ENCODE measurements around the gene PCCA. TPM values are rescaled to one million over a fixed set of nuclear protein-coding genes. Genes with fewer than 3 reads are reported as not detected.

The PCCA gene
- polyA plus RNA-seq, 2 donors: 11.1 to 15.2 TPM

GRCh38 chr13:100442095-100442832 lies 353.4 kb downstream of the PCCA start:
- no peak overlapping the region for H3K27ac ChIP-seq (ENCODE audit: low read depth in 2 of 2, low read length in 1 of 2)
- no peaks in the 10 kb centered on the region for H3K4me1 ChIP-seq (ENCODE audit: control insufficient read depth in 2 of 2, insufficient read depth in 2 of 2, low read length in 1 of 2)
- H3K36me3 ChIP-seq (ENCODE audit: control insufficient read depth in 2 of 2, insufficient read depth in 2 of 2, low read length in 1 of 2): no peaks in the 10 kb centered on the region
- H3K9me3 ChIP-seq (ENCODE audit: control insufficient read depth in 2 of 2, insufficient read depth in 1 of 2, low read depth in 1 of 2, low read length in 1 of 2): no peaks in the 10 kb centered on the region
- 96 to 97% methylated on average over 9 of the region's 9 CpGs for WGBS, 2 donors
- no peaks in the 10 kb centered on the region for H3K27me3 ChIP-seq (ENCODE audit: control insufficient read depth in 1 of 2, insufficient read depth in 2 of 2, low read length in 2 of 2)
- H3K4me3 ChIP-seq (ENCODE audit: low read depth in 1 of 2, low read length in 2 of 2): no peak overlapping the region

GRCh38 chr13:100443278-100443997 lies 354.5 kb downstream of the PCCA start:
- no peaks in the 10 kb centered on the region for H3K27me3 ChIP-seq (ENCODE audit: control insufficient read depth in 1 of 2, insufficient read depth in 2 of 2, low read length in 2 of 2)
- H3K4me3 ChIP-seq (ENCODE audit: low read depth in 1 of 2, low read length in 2 of 2): no peak overlapping the region
- H3K4me1 ChIP-seq (ENCODE audit: control insufficient read depth in 2 of 2, insufficient read depth in 2 of 2, low read length in 1 of 2): no peaks in the 10 kb centered on the region
- WGBS, 2 donors: 90 to 94% methylated on average over 7 of the region's 7 CpGs
- H3K36me3 ChIP-seq (ENCODE audit: control insufficient read depth in 2 of 2, insufficient read depth in 2 of 2, low read length in 1 of 2): no peaks in the 10 kb centered on the region
- no peaks in the 10 kb centered on the region for H3K9me3 ChIP-seq (ENCODE audit: control insufficient read depth in 2 of 2, insufficient read depth in 1 of 2, low read depth in 1 of 2, low read length in 1 of 2)
- H3K27ac ChIP-seq (ENCODE audit: low read depth in 2 of 2, low read length in 1 of 2): no peak overlapping the region

- no peak overlapping the region for H3K27ac ChIP-seq (ENCODE audit: low read depth in 2 of 2, low read length in 1 of 2)
- H3K27me3 ChIP-seq (ENCODE audit: control insufficient read depth in 1 of 2, insufficient read depth in 2 of 2, low read length in 2 of 2): no peaks in the 10 kb centered on the region
- H3K36me3 ChIP-seq (ENCODE audit: control insufficient read depth in 2 of 2, insufficient read depth in 2 of 2, low read length in 1 of 2): no peaks in the 10 kb centered on the region
- no peak overlapping the region for H3K4me3 ChIP-seq (ENCODE audit: low read depth in 1 of 2, low read length in 2 of 2)
- H3K9me3 ChIP-seq (ENCODE audit: control insufficient read depth in 2 of 2, insufficient read depth in 1 of 2, low read depth in 1 of 2, low read length in 1 of 2): no peaks in the 10 kb centered on the region
- WGBS, 2 donors: 94% methylated on average over 4 of the region's 4 CpGs
- no peaks in the 10 kb centered on the region for H3K4me1 ChIP-seq (ENCODE audit: control insufficient read depth in 2 of 2, insufficient read depth in 2 of 2, low read length in 1 of 2)
Measured at GRCh38 chr13:100443998-100444328, 355.1 kb downstream of the PCCA start.

GRCh38 chr13:100447831-100448230 lies 358.9 kb downstream of the PCCA start:
- H3K9me3 ChIP-seq (ENCODE audit: control insufficient read depth in 2 of 2, insufficient read depth in 1 of 2, low read depth in 1 of 2, low read length in 1 of 2): no peaks in the 10 kb centered on the region
- no peak overlapping the region for H3K27ac ChIP-seq (ENCODE audit: low read depth in 2 of 2, low read length in 1 of 2)
- H3K4me3 ChIP-seq (ENCODE audit: low read depth in 1 of 2, low read length in 2 of 2): no peak overlapping the region
- no peaks in the 10 kb centered on the region for H3K36me3 ChIP-seq (ENCODE audit: control insufficient read depth in 2 of 2, insufficient read depth in 2 of 2, low read length in 1 of 2)
- H3K4me1 ChIP-seq (ENCODE audit: control insufficient read depth in 2 of 2, insufficient read depth in 2 of 2, low read length in 1 of 2): no peaks in the 10 kb centered on the region
- H3K27me3 ChIP-seq (ENCODE audit: control insufficient read depth in 1 of 2, insufficient read depth in 2 of 2, low read length in 2 of 2): no peaks in the 10 kb centered on the region
- 89 to 94% methylated on average over 5 of the region's 5 CpGs for WGBS, 2 donors

- Histone ChIP-seq H3K27ac (ENCODE audit: low read depth in 2 of 2, low read length in 1 of 2) (no peak overlapping the region), H3K36me3 (ENCODE audit: control insufficient read depth in 2 of 2, insufficient read depth in 2 of 2, low read length in 1 of 2) (no peaks in the 10 kb centered on the region), H3K27me3 (ENCODE audit: control insufficient read depth in 1 of 2, insufficient read depth in 2 of 2, low read length in 2 of 2) (no peaks in the 10 kb centered on the region), H3K9me3 (ENCODE audit: control insufficient read depth in 2 of 2, insufficient read depth in 1 of 2, low read depth in 1 of 2, low read length in 1 of 2) (no peaks in the 10 kb centered on the region), H3K4me3 (ENCODE audit: low read depth in 1 of 2, low read length in 2 of 2) (no peak overlapping the region), H3K4me1 (ENCODE audit: control insufficient read depth in 2 of 2, insufficient read depth in 2 of 2, low read length in 1 of 2) (no peaks in the 10 kb centered on the region)
- 93 to 100% methylated on average over 2 of the region's 2 CpGs for WGBS, 2 donors
Measured at GRCh38 chr13:100451923-100452322, 363.0 kb downstream of the PCCA start.

- Histone ChIP-seq H3K4me1 (ENCODE audit: control insufficient read depth in 2 of 2, insufficient read depth in 2 of 2, low read length in 1 of 2) (no peaks in the 10 kb centered on the region), H3K9me3 (ENCODE audit: control insufficient read depth in 2 of 2, insufficient read depth in 1 of 2, low read depth in 1 of 2, low read length in 1 of 2) (peaks cover 0 to 2% of the 10 kb centered on the region in 2 donors), H3K27me3 (ENCODE audit: control insufficient read depth in 1 of 2, insufficient read depth in 2 of 2, low read length in 2 of 2) (no peaks in the 10 kb centered on the region), H3K27ac (ENCODE audit: low read depth in 2 of 2, low read length in 1 of 2) (no peak overlapping the region), H3K4me3 (ENCODE audit: low read depth in 1 of 2, low read length in 2 of 2) (no peak overlapping the region), H3K36me3 (ENCODE audit: control insufficient read depth in 2 of 2, insufficient read depth in 2 of 2, low read length in 1 of 2) (no peaks in the 10 kb centered on the region)
- WGBS, 2 donors: 92 to 95% methylated on average over 1 of the region's 1 CpG
Measured at GRCh38 chr13:100454876-100455275, 366.0 kb downstream of the PCCA start.

GRCh38 chr13:100458673-100459072 lies 369.8 kb downstream of the PCCA start:
- WGBS, 2 donors: 81 to 89% methylated on average over 4 of the region's 4 CpGs
- Histone ChIP-seq H3K36me3 (ENCODE audit: control insufficient read depth in 2 of 2, insufficient read depth in 2 of 2, low read length in 1 of 2) (no peaks in the 10 kb centered on the region), H3K4me1 (ENCODE audit: control insufficient read depth in 2 of 2, insufficient read depth in 2 of 2, low read length in 1 of 2) (no peaks in the 10 kb centered on the region), H3K9me3 (ENCODE audit: control insufficient read depth in 2 of 2, insufficient read depth in 1 of 2, low read depth in 1 of 2, low read length in 1 of 2) (peaks cover 0 to 2% of the 10 kb centered on the region in 2 donors), H3K4me3 (ENCODE audit: low read depth in 1 of 2, low read length in 2 of 2) (no peak overlapping the region), H3K27ac (ENCODE audit: low read depth in 2 of 2, low read length in 1 of 2) (no peak overlapping the region), H3K27me3 (ENCODE audit: control insufficient read depth in 1 of 2, insufficient read depth in 2 of 2, low read length in 2 of 2) (no peaks in the 10 kb centered on the region)

GRCh38 chr13:100459747-100460146 lies 370.9 kb downstream of the PCCA start:
- Histone ChIP-seq H3K36me3 (ENCODE audit: control insufficient read depth in 2 of 2, insufficient read depth in 2 of 2, low read length in 1 of 2) (no peaks in the 10 kb centered on the region), H3K4me3 (ENCODE audit: low read depth in 1 of 2, low read length in 2 of 2) (no peak overlapping the region), H3K9me3 (ENCODE audit: control insufficient read depth in 2 of 2, insufficient read depth in 1 of 2, low read depth in 1 of 2, low read length in 1 of 2) (peaks cover 0 to 2% of the 10 kb centered on the region in 2 donors), H3K27ac (ENCODE audit: low read depth in 2 of 2, low read length in 1 of 2) (no peak overlapping the region), H3K4me1 (ENCODE audit: control insufficient read depth in 2 of 2, insufficient read depth in 2 of 2, low read length in 1 of 2) (no peaks in the 10 kb centered on the region), H3K27me3 (ENCODE audit: control insufficient read depth in 1 of 2, insufficient read depth in 2 of 2, low read length in 2 of 2) (no peaks in the 10 kb centered on the region)
- WGBS, 2 donors: 88 to 94% methylated on average over 5 of the region's 5 CpGs

- WGBS, 2 donors: 25 to 30% methylated on average over 1 of the region's 1 CpG
- Histone ChIP-seq H3K4me3 (ENCODE audit: low read depth in 1 of 2, low read length in 2 of 2) (no peak overlapping the region), H3K36me3 (ENCODE audit: control insufficient read depth in 2 of 2, insufficient read depth in 2 of 2, low read length in 1 of 2) (no peaks in the 10 kb centered on the region), H3K4me1 (ENCODE audit: control insufficient read depth in 2 of 2, insufficient read depth in 2 of 2, low read length in 1 of 2) (no peaks in the 10 kb centered on the region), H3K27me3 (ENCODE audit: control insufficient read depth in 1 of 2, insufficient read depth in 2 of 2, low read length in 2 of 2) (no peaks in the 10 kb centered on the region), H3K27ac (ENCODE audit: low read depth in 2 of 2, low read length in 1 of 2) (no peak overlapping the region), H3K9me3 (ENCODE audit: control insufficient read depth in 2 of 2, insufficient read depth in 1 of 2, low read depth in 1 of 2, low read length in 1 of 2) (peaks cover 0 to 2% of the 10 kb centered on the region in 2 donors)
Measured at GRCh38 chr13:100460266-100460665, 371.4 kb downstream of the PCCA start.

- Histone ChIP-seq H3K36me3 (ENCODE audit: control insufficient read depth in 2 of 2, insufficient read depth in 2 of 2, low read length in 1 of 2) (no peaks in the 10 kb centered on the region), H3K4me3 (ENCODE audit: low read depth in 1 of 2, low read length in 2 of 2) (no peak overlapping the region), H3K27ac (ENCODE audit: low read depth in 2 of 2, low read length in 1 of 2) (no peak overlapping the region), H3K27me3 (ENCODE audit: control insufficient read depth in 1 of 2, insufficient read depth in 2 of 2, low read length in 2 of 2) (no peaks in the 10 kb centered on the region), H3K9me3 (ENCODE audit: control insufficient read depth in 2 of 2, insufficient read depth in 1 of 2, low read depth in 1 of 2, low read length in 1 of 2) (peaks cover 0 to 2% of the 10 kb centered on the region in 2 donors), H3K4me1 (ENCODE audit: control insufficient read depth in 2 of 2, insufficient read depth in 2 of 2, low read length in 1 of 2) (no peaks in the 10 kb centered on the region)
- WGBS, 2 donors: 85 to 87% methylated on average over 2 of the region's 2 CpGs
Measured at GRCh38 chr13:100460791-100461190, 371.9 kb downstream of the PCCA start.

All from esophagus (tissue), 2 donors.